ENCODE data around the gene GRHL3. TPM values are rescaled to one million over a fixed set of nuclear protein-coding genes. Genes with fewer than 3 reads are reported as not detected.

GRHL3 gene
- total and polyA plus RNA-seq, 10 of the 15 experiments (the other 5 are each of a cell fraction or from before 2014, with no cell fraction given) = 0.07 to 0.87 (median 0.34) TPM

DNA sequence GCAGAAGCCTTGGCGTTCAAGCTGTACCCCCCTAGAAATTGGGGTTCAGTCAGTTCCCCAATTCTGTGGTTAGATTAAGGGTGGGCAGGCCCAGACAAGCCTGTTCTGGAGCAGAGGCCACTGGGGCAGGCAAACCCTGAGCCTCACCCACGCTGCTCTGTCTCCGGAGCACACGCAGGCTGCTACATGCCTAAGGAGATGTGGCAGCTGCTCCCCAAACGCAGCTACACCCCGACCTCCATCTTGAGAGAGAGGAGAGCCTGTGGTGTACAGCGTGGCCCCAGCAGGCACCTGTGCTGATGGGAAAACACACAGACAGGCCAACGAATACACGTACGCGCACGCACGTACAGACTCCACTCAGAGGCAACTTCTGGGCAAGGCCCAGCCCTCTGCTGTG is 33.9 kb upstream of the GRHL3 start:
- no TSS peak for BruUV-seq (replicated peaks)
- Histone ChIP-seq H3K27me3 (replicated peaks in 1 of 2; ENCODE audit: control insufficient read depth in 2 of 2, insufficient read depth in 2 of 2, low read length in 1 of 2) (peaks cover 3% of the 10 kb centered on the region in 2 experiments; a peak in 3 of 4 replicates), H3K4me2 (ENCODE audit: control insufficient read depth, insufficient read depth) (no peak overlapping the region), H3K4me1 (ENCODE audit: control insufficient read depth, insufficient read depth, low read length) (no peaks in the 10 kb centered on the region), H3K27ac (ENCODE audit: control insufficient read depth, insufficient read depth) (no peak overlapping the region), H3K36me3 (ENCODE audit: control insufficient read depth in 2 of 2, insufficient read depth in 2 of 2, low read length in 1 of 2) (no peaks in the 10 kb centered on the region), H3K9me3 (replicated peaks; ENCODE audit: control insufficient read depth, insufficient read depth, low read length) (no peaks in the 10 kb centered on the region), H4K20me1 (ENCODE audit: control insufficient read depth, insufficient read depth) (no peaks in the 10 kb centered on the region), H2AFZ (ENCODE audit: control insufficient read depth, low read depth, low read length) (no peak overlapping the region), H3K4me3 (no peak overlapping the region), H3K9ac (ENCODE audit: control insufficient read depth, insufficient read depth, low read length) (no peak overlapping the region), H3K79me2 (ENCODE audit: control insufficient read depth, insufficient read depth, low read length) (no peaks in the 10 kb centered on the region)
- no peak for ATAC-seq
- TF ChIP-seq RUNX3 (IDR thresholded peaks at IDR 0.05; ENCODE audit: low read length) (0 out of 2 replicates have a peak, but pooled peaks have one; percentile 27), SMARCA5 (IDR thresholded peaks at IDR 0.05) (no peak), SMC3 (IDR thresholded peaks at IDR 0.05; ENCODE audit: borderline replicate concordance, low read length) (no peak), KAT2A (conservative IDR thresholded peaks at IDR 0.05; ENCODE audit: control insufficient read depth, low read depth, low read length) (no peak)
- TF ChIP-seq, protein P1, sequence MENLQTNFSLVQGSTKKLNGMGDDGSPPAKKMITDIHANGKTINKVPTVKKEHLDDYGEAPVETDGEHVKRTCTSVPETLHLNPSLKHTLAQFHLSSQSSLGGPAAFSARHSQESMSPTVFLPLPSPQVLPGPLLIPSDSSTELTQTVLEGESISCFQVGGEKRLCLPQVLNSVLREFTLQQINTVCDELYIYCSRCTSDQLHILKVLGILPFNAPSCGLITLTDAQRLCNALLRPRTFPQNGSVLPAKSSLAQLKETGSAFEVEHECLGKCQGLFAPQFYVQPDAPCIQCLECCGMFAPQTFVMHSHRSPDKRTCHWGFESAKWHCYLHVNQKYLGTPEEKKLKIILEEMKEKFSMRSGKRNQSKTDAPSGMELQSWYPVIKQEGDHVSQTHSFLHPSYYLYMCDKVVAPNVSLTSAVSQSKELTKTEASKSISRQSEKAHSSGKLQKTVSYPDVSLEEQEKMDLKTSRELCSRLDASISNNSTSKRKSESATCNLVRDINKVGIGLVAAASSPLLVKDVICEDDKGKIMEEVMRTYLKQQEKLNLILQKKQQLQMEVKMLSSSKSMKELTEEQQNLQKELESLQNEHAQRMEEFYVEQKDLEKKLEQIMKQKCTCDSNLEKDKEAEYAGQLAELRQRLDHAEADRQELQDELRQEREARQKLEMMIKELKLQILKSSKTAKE (IDR thresholded peaks at IDR 0.05; ENCODE audit: low read depth, poor library complexity, severe bottlenecking) = no peak
- TF ChIP-seq, protein P2, sequence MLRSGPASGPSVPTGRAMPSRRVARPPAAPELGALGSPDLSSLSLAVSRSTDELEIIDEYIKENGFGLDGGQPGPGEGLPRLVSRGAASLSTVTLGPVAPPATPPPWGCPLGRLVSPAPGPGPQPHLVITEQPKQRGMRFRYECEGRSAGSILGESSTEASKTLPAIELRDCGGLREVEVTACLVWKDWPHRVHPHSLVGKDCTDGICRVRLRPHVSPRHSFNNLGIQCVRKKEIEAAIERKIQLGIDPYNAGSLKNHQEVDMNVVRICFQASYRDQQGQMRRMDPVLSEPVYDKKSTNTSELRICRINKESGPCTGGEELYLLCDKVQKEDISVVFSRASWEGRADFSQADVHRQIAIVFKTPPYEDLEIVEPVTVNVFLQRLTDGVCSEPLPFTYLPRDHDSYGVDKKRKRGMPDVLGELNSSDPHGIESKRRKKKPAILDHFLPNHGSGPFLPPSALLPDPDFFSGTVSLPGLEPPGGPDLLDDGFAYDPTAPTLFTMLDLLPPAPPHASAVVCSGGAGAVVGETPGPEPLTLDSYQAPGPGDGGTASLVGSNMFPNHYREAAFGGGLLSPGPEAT (IDR thresholded peaks at IDR 0.05; ENCODE audit: low read depth) = no peak
- in situ Hi-C loops (cut with MboI) (no loop called here), intact Hi-C loops (cut with micrococcal nuclease; ENCODE audit: unreplicated experiment) (no loop called here)
- ChIA-PET POLR2A (no interaction called here), SMC1A (ENCODE audit: uncharacterized antibody, unreplicated experiment) (no interaction called here), RAD21 (ENCODE audit: unreplicated experiment) (no interaction called here), CTCF (interaction anchor here (1.0 kb wide), 1 partner anchor 135 kb away, joined by 3 read pairs; no protein-coding TSS in a partner anchor)
- no peak for DNase-seq (ENCODE audit: low read depth, low spot score)
- 63% methylated on average over 13 of the region's 13 CpGs for WGBS (ENCODE audit: insufficient coverage, insufficient replicate concordance, low lambda C conversion rate, missing lambda C conversion rate)
- FAIRE-seq = no peak
